ENCODE measurements around the gene BCAN.

DNA sequence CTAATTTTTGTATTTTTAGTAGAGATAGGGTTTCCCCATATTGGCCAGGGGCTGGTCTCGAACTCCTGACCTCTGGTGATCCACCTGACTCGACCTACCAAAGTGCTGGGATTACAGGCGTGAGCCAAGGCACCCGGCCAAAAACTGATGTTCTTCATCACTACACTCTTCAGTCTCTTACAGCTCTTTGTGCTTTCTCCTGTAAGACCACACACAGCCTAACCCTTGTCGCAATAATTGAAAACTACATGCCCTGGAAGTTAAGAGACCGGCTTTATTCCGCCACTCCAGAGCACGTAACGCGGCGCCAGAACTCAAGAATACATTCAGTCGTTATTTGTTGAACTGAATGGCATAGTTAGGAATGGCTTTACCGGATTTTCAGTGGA is 41.2 kb upstream of the BCAN start:
- TF ChIP-seq CTCF (conservative IDR thresholded peaks at IDR 0.05; ENCODE audit: low read depth in 2 of 2) (no peak), EZH2phosphoT487 (IDR thresholded peaks at IDR 0.05; ENCODE audit: unreplicated experiment) (no peak), EZH2 (IDR thresholded peaks at IDR 0.05; ENCODE audit: low read depth, unreplicated experiment) (no peak)

All from GM23338 (cell line).